Embryonic facial prominence (tissue), 1 donor: ENCODE measurements around the gene RREB1.
A peak's percentile ranks its signal among the peaks of the same experiment; 100 is the strongest.

Source experiments
- DNase-seq: peaks from one replicate; pipeline ENCODE4 v3.0.0-alpha.2; 2016; ENCODE audit errors: extremely low spot score

RREB1 gene

DNA sequence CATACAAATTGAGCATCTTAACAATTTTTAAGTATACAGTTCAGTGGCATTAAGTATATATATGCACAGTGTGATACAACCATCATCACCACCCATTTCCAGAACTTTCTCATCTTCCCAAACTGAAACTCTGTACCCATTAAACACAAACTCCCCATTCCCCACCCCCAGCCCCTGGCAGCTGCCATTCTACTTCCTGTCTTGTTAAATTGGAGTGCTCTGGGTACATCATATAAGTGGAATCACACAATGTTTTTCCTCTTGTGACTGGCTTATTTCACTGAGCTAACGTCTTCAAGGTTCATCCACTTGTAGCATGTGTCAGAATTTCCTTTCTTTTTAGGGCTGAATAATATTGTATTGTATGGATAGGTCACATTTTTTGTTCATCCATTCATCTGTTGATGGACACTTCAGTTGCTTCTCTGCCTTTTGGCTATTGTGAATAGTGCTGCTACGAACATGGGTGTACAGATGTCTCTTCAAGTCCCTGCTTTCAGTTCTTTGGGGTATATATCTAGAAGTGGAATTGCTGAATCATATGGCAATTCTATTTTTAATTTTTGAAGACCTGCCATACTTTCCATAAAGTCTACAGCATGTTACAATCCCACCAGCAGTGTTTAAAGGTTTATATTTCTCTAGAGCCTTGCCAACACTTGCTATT, 19.6 kb upstream of the RREB1 start:
- DNase-seq: no peak

DNA sequence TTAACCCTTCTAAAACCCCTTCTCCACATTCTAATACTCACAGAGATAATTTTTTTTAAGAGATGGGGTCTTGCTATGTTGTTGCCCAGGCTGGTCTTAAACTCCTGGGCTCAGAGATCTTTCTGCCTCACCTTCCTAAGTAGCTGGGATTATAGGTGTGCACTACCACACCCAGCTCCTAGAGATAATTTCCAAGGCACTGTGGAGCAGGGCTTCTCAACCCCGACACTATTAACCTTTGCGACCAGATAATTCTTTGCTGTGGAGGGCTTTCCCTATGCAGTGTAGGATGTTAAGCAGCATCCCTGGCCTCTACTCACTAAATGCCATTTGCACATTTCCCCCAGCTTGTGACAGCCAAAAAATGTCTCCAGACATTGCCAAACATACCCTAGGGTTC, 8.8 kb upstream of the RREB1 start:
- no peak for DNase-seq

DNA sequence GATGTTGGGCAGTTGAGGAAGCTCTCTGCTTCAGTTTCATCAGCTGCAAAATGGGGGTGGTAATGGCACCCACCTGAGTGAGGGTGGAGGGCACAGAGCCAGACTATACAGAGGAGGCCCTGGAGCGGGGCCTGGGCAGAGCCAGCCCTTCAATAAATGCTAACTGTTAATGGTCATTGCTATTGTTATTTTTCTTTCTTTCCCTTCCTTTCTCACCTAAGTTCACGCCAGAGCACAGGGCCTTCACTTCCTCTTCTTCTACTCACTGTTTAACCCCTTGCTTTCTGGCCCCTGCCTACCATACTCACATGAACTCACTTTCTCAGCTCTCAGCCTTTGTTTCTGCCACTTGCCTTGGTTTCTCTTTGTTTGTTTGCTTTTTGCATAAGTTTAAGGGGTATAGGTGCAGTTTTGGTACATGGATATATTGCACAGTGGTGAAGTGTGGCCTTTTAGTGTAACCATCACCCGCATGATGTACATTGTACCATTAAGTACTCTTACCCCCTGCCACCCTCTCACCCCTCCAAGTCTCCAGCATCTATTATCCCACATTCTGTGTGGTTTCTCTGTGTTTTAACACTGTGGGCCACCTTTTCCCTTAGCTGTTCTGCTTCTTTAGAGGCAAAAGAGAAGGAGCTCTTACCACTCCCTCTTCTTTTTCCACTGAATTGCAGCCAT, 7.5 kb upstream of the RREB1 start:
- DNase-seq: no peak

DNA sequence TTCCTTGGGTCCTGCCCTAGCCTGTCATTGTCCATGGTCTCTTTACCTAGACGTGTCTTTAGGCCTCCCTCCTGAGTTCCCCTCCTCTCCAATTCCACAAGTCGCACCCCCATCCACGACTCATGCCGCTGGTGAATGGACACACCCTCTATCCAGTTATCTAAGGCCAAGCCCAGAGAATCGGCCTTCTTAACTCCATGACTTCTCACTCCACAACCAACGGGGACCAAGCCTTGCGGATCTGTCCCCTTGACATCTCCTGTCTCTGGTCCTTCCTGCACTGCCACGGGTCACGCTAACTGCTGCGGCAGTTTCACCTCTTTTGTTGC, 7.0 kb upstream of the RREB1 start:
- no peak for DNase-seq

DNA sequence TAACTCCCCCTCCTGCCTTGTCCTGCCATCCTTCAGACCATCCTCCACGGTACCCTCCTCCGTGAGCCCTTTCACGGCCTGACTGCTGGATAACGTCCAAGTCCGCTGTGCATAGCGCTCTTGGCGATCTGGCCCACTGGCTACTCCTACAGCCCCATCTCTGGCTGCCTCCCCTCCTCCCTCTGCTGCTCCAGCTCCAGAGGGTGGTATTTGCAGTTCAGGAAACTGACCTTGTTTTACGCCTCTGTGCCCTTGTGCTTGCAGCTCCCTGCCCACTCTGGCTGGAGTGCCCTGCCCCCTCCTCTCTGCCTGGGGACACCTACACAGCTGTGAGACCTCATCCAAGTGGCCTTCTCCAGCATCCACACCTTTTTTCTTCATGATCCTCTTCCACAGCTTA, 6.5 kb upstream of the RREB1 start:
- DNase-seq: no peak

DNA sequence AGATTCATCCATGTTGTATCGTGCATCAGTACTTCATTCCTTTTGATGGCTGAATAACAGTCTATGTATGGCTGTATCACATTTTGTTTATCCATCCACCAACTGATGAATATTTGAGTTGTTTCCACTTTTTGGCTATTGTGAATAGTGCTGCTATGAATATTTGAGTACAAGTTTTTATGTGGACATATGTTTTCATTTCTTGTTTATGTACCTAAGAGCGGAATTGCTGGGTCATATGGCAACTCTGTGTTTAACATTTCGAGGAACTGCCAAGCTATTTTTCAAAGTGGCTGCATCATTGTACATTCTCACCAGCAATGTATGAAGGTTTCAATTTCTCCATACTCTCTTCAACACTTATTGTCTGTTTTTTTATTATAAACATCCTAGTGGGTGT, 3.0 kb upstream of the RREB1 start:
- DNase-seq: no peak

DNA sequence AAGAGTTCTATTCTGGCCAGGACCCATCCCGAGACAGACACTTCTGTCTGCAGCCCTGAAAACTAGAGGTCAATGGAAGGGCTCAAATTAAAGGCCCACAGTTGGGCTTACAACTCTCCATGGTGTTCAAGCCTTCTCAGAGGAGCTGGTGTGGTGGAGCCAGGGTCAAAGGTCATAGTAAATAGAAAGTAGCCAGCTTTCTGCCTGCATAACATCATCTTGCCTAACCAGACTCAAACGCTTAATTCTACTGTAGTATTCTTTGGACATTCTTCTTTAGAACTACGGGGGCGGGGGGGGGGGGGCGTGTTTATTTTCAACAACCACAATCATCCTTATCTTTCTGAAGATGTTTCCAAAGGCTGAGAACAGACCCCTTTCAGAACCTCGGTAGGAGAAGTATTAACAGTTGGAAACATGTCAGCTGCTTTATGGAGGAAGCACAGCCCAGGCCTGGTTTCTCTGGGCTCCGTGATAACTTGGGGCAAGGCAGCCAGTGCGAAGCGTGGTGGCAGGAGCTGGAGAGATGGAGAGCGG, 1.5 kb upstream of the RREB1 start:
- no peak for DNase-seq

DNA sequence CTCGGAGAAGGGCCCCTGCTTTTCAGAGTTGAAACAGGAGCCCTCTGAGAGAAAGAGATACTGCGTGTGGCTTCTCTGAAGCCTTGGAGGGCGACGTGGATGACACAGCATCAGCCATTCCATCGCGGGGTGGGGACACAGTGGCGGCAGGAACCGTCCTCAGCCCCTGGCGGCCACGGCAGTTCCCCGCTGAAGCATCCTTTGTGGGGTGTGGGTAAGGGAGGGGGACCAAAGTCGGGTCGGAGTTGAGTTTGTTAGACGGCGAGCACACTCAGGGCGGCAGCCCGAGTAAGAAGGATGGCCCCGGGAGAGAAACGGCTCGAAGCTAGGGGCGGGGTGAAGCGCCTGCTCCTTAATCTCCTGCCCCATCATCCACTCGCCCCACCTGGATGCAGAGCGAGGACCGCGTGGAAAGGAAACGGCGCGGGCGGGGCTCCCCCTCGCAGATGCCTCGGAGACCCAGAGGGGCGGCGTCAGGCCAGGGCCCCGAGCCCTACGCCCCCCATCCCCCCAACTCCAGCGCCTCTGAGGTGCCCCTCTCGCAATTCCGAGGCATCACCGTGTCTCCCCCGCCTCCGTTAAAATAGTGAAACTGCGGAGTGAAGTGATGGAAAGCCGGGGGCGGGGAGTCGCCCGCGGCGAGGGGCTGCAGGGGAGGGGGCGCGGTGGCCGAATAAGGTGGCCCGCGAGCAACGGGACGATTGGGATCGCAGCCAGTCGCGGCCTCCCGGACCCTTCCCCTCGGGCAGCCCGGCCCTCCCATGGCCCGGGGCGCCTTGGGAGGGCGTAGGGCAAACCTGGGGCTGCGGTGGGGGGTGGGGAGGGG, 796 bp upstream of the RREB1 start:
- no peak for DNase-seq

DNA sequence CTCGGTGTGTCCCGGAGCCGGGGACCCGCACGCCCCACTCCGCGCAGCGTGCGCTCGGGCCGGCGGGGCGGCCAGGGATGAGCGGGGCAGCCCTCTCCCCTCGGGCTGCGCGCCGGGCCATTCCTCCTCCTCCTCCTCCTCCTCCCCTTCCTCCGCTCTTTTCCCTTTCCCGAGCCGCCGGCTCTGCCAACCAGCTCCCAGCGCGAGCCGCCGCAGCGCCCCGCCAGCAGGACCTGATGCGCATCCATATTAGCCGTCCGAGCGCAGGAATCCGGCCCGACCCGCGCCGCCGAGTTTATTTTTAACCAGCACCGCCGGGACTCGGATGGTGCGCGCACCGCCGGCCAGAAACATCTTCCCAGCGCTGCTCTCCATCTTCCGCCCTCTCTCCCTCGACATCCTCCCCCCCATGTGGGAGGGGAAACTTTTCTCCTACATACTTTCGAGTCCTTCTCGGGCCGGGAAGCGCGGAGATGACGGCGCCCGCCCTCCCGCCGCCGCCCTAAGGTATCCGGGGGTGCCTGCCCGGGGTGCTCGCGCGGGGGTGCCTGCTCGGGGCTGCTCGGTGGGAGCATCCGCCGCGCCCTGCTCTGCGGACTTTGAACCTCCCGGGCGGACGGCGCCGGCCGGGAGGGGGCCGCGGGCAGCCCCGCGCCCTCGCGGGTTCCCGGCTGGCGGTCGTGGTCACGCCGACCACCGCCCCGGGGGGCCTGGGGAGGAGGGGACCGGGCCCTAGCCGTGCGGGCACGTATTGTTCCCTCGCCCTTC, 619 bp downstream of the RREB1 start:
- peak; percentile 16 for DNase-seq

DNA sequence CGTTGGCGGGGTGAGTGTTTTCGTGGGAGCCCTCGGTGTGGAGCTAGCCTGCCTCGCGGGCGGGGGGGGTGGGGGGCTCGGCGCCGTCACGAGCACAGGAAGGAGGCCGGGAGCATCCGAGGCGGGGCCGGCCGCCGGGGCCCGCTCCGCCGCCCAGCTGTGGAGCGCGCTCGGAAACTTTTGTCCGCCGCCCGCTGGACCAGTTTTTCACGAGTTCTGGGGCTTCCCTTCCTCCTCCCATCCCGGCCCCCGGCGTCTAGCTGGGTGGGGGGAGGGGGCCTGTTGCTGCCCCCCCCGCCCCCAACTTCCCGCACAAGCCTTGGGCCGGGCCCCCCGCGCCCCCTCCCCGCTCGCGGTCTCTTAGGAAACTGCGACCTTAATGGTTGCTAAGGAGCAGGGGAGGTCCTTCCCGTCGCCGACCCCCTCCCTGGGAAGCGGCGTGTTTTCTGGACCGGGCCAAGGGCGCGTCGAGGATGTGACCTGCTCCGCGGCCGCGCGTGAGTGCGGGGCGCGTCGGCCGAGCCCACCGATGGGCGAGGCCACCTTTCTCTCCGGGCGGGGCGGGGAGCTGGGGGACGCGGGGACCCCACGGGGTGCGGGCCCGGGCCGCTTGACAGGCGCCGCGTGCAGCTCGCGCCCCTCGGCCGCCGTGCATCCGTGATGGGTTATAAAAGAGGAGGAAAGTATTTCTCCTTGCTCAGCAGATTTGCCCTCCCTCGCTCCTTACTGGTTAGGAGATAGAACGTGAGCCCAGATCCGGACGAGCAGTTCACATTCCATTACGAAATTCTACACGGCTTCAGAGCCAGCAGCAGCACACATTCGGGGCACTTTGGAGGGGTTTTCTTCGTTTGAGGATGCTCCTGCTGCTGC, 1.4 kb downstream of the RREB1 start:
- peak; percentile 66 for DNase-seq

DNA sequence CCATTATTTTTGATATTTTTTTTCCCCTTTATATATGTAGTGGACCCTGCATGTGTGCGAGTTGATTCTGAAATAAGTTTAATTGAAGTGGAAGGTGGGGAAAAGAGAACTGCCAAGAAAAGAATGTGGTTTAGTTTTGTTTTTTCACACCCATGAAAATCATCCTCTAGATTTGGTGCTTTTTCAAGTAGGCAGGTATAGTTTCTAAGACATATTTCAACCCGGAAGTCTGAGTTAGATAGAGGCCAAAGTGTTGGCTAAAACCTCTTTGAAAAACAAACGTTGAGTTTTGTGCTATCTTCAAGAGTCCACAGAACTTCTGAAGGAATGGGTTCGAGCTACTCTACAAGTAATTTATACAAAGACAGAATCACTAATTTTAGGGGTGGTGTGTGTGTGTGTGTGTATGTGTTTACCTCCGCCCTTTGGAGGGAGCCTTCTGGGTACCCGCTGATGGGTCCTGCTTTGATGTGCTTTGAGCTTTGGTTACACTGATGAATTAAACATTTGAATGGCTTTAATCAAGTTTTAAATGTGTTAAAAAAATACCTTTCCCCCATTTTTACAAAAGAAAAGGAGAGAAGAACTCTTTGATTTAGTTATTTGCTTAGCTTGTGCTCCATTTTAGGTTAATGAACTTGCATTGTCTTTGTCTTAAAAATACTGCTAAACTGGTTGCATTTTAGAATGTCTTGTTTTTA, 2.5 kb downstream of the RREB1 start:
- DNase-seq: no peak

DNA sequence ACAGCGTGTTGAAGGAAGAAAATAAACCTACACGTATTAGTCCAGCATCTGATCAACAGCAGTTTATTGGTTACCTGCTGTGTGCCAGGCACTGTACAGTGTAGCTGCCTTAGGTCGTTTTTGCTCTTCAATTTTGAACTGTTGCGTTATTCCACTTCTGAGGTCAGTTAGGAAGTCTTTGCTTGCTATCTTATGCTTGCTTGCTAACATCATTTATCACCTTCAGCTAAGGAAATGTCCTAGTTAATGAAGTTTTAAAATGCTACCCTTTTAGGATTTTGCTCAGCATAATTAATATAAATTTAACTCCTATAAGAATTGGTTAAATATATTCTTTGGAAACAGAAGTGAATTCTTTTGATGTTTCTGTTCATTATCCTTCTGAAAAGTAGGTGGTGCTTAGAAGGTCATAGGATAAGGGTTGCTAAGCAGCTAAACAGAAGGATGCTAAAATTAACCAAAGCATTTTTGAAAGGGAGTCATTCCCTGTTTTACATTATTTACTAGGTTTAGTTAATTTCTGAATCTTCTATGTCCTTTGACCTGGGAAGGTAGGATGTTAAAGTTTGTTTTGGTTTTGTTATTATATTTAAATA, 3.4 kb downstream of the RREB1 start:
- DNase-seq: no peak

DNA sequence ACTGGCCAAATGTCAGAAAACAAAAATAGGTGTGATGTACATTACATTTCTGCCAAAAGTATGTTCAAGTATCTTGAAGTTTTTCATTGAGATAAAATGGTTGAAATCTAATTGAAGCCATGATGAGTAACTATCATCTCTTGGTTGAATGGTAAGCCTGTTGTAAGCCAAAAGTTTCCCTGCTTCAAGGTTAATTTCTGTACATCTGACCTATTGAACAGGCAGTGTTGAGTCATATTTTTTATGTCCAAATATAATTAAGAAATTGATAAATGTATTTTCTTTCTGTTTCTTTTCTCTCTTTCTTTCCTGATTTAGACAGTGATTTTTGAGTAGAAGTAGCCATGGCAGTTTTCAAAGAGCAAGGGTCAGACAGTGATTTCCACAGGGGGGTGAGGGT, 4.4 kb downstream of the RREB1 start:
- no peak for DNase-seq

DNA sequence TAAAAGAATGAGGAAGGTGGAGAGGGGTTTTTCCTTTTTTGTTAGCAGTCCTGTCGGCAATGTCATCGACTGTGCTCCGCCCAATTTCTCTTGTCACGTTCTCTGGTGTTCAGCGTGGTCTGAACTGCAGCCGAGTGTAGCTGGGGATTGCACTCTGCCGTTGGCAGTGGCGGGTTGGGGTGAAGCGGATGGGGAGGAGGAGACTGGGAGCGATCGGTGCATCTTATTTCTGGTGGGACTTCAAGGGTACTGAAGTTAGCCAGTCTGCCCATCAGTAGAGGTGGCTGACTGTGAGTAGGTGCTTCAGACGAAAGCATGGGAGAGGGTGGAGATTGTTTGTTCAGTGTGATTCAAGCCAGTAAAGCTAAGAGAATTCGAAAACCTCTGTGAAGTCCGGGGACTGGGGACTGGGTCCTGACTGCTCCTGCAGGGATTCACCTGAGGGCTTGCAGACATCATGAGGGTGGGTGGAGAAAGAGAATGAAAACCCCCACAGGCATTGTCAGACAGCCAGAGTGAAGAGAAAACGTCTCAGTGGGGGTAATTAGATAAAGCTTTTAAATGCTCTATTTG, 5.1 kb downstream of the RREB1 start:
- no peak for DNase-seq

DNA sequence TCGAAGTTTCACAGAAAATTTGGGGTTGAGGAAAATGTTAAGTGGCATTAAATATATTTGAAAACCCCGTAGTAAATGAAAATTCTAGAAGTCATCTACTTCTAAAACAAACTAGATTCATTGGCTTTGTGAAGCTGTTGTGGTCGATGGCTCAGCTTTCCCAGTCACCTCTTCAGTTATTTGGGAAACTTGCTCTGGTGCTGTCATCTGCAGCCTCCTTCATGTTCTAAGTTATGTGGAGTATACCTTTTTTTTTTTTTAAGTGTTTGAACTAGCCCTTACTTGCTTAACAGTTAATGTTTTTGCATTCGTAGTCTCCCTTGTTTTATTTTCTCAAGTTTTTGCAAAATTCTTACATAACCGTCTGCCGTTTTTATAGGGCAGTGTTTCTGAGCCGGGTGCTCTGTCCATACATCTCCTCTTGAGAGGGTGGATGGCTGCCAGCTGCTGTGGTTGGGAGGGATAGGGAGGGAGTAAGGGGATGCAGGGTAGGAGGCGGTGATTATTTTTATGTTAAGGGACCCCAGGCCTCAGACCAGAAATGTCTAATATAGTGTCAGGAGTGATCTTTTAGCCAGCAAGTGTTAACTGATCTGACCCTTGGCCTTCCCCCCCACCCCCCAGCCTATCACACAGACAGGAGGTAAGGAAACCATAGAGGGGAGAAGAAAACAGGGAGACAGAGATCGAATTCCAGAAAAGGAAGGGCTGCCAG, 7.1 kb downstream of the RREB1 start:
- no peak for DNase-seq

DNA sequence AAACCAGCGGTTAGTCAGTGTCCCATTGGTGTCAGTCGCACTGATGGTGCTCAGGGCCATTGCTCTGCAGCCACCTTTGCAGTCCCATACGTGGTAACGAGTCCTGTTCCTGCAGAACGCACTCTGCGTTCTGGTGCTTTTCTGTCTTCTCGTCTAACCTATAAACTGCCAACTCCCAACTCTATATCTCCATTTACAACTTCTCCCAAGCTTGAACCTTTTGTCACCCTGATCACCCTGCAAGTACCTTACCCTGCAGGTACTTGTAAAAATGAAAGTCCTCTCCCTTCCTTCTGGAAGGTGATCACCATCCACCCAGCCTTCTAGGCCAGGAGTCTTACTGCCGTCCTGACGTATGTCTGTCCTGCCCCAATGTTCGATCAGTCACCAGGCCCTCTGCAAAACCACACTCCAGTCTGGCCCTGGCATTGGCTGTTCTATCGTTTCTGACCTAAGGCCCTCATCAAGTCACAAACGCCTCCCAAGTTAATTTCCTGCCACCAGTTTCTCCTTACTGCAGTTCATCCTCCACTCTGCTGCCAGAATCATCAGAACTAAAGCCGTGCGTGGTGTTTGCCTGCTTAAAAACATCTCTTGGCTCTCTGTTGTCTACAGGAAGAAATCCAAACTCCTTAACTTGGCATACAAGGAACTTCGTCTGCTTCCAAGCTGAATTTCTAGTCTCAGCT, 7.9 kb downstream of the RREB1 start:
- no peak for DNase-seq

DNA sequence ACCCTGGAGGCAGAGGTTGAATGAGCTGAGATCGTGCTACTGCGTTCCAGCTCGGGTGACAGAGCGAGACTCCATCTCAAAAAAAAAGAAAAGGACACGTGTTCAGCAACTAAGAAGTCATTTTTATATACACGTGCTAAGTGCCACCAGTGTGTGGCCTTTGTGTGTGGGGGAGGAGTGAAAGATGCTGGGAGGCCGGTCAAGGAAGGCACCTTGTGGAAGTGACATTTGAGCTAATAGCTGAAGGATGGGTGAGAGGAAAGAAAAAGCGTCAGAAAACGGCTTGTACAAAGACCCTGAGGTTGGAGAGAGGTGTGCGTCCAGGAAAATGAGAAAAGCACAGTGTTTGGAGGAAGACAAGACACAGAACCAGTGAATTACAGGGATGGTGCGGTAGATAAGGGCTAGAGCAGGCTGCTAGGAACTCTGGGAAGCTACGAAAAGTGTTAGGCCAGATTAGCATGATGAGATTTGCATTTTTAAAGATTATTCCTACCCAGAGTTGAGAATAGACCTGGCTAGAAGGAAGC, 11.6 kb downstream of the RREB1 start:
- no peak for DNase-seq

DNA sequence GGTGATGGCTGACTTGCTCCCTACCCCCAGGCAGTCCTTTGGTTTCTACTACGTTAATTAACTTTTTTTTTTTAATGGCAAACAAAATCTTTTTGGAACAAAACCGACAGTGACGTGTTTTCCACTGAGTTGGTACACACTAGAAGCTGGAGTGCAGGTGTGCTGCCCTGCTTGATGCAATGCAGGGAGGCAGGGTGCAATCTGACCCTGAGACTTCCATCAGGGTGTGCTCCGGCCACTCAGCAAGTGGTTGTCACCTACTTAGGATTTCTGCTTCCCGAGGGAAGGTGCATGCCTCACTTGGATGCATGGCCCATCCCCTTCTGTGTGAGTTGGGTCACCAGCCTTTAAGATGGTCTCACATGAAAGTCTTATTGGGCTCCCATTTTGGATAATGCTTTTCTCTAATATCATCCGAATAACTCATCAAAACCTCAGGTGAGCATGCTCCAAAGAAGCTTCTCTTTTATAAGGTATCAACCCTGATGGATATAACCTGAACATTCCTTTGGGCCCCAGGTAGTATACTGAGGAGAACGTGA, 14.0 kb downstream of the RREB1 start:
- no peak for DNase-seq
